ENCODE measurements around the gene C1GALT1. TPM values are rescaled to one million over a fixed set of nuclear protein-coding genes. Genes with fewer than 3 reads are reported as not detected.

C1GALT1 gene
- total and polyA plus RNA-seq, 2 donors (not counting 3 experiments of a cell fraction or from before 2014, with no cell fraction given), result 18.3 to 31.1 TPM

DNA sequence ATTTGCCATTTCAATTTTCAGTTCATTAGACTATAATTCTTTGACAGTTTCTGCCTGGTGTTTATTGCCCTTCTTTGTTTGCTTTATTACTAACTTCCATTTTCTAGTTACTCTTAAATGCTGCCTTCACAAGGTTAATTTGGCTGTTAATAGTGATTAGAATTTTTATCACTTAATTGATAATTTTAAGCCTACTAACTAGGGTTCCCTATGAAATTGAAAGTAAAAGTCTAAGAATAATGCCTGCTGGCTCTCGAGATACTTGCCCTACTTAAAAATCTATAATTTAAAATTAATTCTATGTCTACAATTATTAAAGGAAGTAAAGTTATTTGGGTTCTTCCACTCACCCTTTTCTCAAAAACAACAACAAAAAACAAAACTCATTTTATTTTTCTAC is 65.3 kb downstream of the C1GALT1 start:
- H4K20me1 ChIP-seq (replicated peaks; ENCODE audit: control insufficient read depth, extremely low read depth, insufficient read depth, low read length), result no peaks in the 10 kb centered on the region
- POLR2A ChIA-PET, result no interaction called here
- no peaks in the 10 kb centered on the region for H3K9me3 ChIP-seq (replicated peaks; ENCODE audit: control insufficient read depth, insufficient read depth, low read length)
- no peaks in the 10 kb centered on the region for H3K36me3 ChIP-seq (ENCODE audit: control insufficient read depth in 2 of 2, extremely low read depth in 1 of 2, insufficient read depth in 2 of 2, low read length in 2 of 2)
- H3K9ac ChIP-seq (replicated peaks; ENCODE audit: extremely low read depth, insufficient read depth, low read length), result no peak overlapping the region
- H3K4me3 ChIP-seq (replicated peaks in 1 of 3; ENCODE audit: insufficient read depth in 1 of 3, low read depth in 1 of 3, low read length in 3 of 3), result no peak overlapping the region
- FAIRE-seq (no peak), DNase-seq (ENCODE audit: low read depth, low spot score) (no peak)
- no peaks in the 10 kb centered on the region for H3K9me1 ChIP-seq (replicated peaks; ENCODE audit: control insufficient read depth, extremely low read depth, insufficient read depth, low read length)
- no TSS peak for BruUV-seq (replicated peaks)
- no peak overlapping the region for H3K4me2 ChIP-seq (ENCODE audit: insufficient read depth, low read length)
- no peak overlapping the region for H2AFZ ChIP-seq (ENCODE audit: low read depth, low read length)
- no peaks in the 10 kb centered on the region for H3K4me1 ChIP-seq (ENCODE audit: control insufficient read depth, extremely low read depth, insufficient read depth, low read length)
- TF ChIP-seq EZH2 (IDR thresholded peaks at IDR 0.05; ENCODE audit: borderline replicate concordance, low read depth, low read length, severe bottlenecking) (no peak), MYC (IDR thresholded peaks at IDR 0.05; ENCODE audit: low read depth, low read length) (no peak)
- H3K79me2 ChIP-seq (ENCODE audit: control insufficient read depth, insufficient read depth, low read length), result no peaks in the 10 kb centered on the region
- intact Hi-C loops (cut with micrococcal nuclease) (no loop called here), dilution Hi-C loops (cut with MboI; ENCODE audit: extremely low pct_ligation_motif_present, low sequenced_read_pairs) (no loop called here)
- CTCF ChIA-PET, result no interaction called here
- H3K27me3 ChIP-seq (ENCODE audit: control insufficient read depth in 2 of 2, insufficient read depth in 2 of 2, low read length in 2 of 2), result no peaks in the 10 kb centered on the region
- no peak overlapping the region for H3K27ac ChIP-seq (ENCODE audit: insufficient read depth, low read depth, low read length)

DNA sequence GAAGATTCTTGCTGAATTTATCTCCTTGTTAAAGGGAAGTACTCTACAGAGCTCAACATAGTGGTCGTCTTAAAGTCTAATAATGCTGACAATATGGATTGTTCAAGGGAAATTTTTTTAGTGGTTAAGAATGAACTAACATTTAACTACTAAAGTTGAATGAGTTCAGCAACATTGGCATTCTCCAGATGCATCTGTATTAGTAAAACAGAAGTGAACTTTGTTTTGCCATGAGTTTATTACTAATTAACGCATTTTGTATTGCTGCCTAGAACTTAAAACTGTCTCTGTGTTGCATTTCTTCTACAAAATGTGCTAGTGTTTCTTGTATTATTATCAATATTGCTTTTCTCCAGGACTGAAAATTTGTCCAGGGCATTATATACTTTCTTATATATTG is 67.5 kb downstream of the C1GALT1 start:
- H3K79me2 ChIP-seq (ENCODE audit: control insufficient read depth, insufficient read depth, low read length), result no peaks in the 10 kb centered on the region
- dilution Hi-C loops (cut with MboI; ENCODE audit: extremely low pct_ligation_motif_present, low sequenced_read_pairs), result no loop called here
- H3K9me1 ChIP-seq (replicated peaks; ENCODE audit: control insufficient read depth, extremely low read depth, insufficient read depth, low read length), result no peaks in the 10 kb centered on the region
- no peak overlapping the region for H3K27ac ChIP-seq (ENCODE audit: insufficient read depth, low read depth, low read length)
- no peak overlapping the region for H3K9ac ChIP-seq (replicated peaks; ENCODE audit: extremely low read depth, insufficient read depth, low read length)
- H3K4me3 ChIP-seq (replicated peaks in 1 of 3; ENCODE audit: insufficient read depth in 1 of 3, low read depth in 1 of 3, low read length in 3 of 3), result no peak overlapping the region
- no peaks in the 10 kb centered on the region for H3K4me1 ChIP-seq (ENCODE audit: control insufficient read depth, extremely low read depth, insufficient read depth, low read length)
- no peaks in the 10 kb centered on the region for H4K20me1 ChIP-seq (replicated peaks; ENCODE audit: control insufficient read depth, extremely low read depth, insufficient read depth, low read length)
- ChIA-PET CTCF (interaction anchor here (0.9 to 1.2 kb wide), 2 partner anchors 14 to 147 kb away, joined by 3 read pairs; no protein-coding TSS in a partner anchor), POLR2A (no interaction called here)
- no peak overlapping the region for H2AFZ ChIP-seq (ENCODE audit: low read depth, low read length)
- no peak for DNase-seq (ENCODE audit: low read depth, low spot score)
- no peak for FAIRE-seq
- intact Hi-C loops (cut with micrococcal nuclease), result no loop called here
- H3K36me3 ChIP-seq (ENCODE audit: control insufficient read depth in 2 of 2, extremely low read depth in 1 of 2, insufficient read depth in 2 of 2, low read length in 2 of 2), result no peaks in the 10 kb centered on the region
- TF ChIP-seq GATA2 (IDR thresholded peaks at IDR 0.05; ENCODE audit: insufficient read depth, insufficient read length, low read depth, low read length) (no peak), FOS (IDR thresholded peaks at IDR 0.05; ENCODE audit: borderline replicate concordance, insufficient read depth, low read length) (no peak), POLR2A (IDR thresholded peaks at IDR 0.05; ENCODE audit: low read depth, low read length) (no peak)
- no peak overlapping the region for H3K4me2 ChIP-seq (ENCODE audit: insufficient read depth, low read length)
- H3K27me3 ChIP-seq (ENCODE audit: control insufficient read depth in 2 of 2, insufficient read depth in 2 of 2, low read length in 2 of 2), result no peaks in the 10 kb centered on the region
- BruUV-seq (replicated peaks), result no TSS peak
- H3K9me3 ChIP-seq (replicated peaks; ENCODE audit: control insufficient read depth, insufficient read depth, low read length), result no peaks in the 10 kb centered on the region

Measured in endothelial cell of umbilical vein (primary cell).